K562 (cell line): ENCODE data around the gene IL27RA. TPM values are rescaled to one million over a fixed set of nuclear protein-coding genes. Genes with fewer than 3 reads are reported as not detected.
A peak's percentile ranks its signal among the peaks of the same experiment; 100 is the strongest.

Experiments
- ARHGAP35 ChIP-seq: fragments of 450-650 bp; IDR thresholded peaks from 2 replicates; pipeline ENCODE4 v1.6.1; 2018; ENCODE audit not compliant: partially characterized antibody
- CBX1 ChIP-seq: sonication (generic); IDR thresholded peaks from 2 replicates; pipeline ENCODE4 v1.6.1; 2016; ENCODE audit warnings: antibody characterized with exemption, low read depth, mild to moderate bottlenecking
- ERF ChIP-seq: fragments of 450-650 bp; formaldehyde crosslinking; IDR thresholded peaks from 2 replicates; pipeline ENCODE4 v1.4.0; 2020; ENCODE audit warnings: mild to moderate bottlenecking, mixed read lengths
- ESRRB ChIP-seq: fragments of 250-450 bp; sonication (Bioruptor Pico); IDR thresholded peaks from 2 replicates; pipeline ENCODE4 v1.5.0; 2020; ENCODE audit warnings: mild to moderate bottlenecking, moderate library complexity, borderline replicate concordance
- ETV5 ChIP-seq: sonication (generic); formaldehyde crosslinking; IDR thresholded peaks from 2 replicates; pipeline ENCODE4 v1.4.0; 2020; ENCODE audit warnings: low read depth, mild to moderate bottlenecking, missing genetic modification reagents
- HDGF ChIP-seq: fragments of 450-650 bp; IDR thresholded peaks from 2 replicates; pipeline ENCODE4 v1.6.1; 2016
- KDM4B ChIP-seq, 2 experiments: fragments of 450-650 bp in 1 of 2; sonication (generic) in 1 of 2; IDR thresholded peaks; 2 replicates each; pipeline ENCODE4 v1.6.1; 2016 to 2017; ENCODE audit warnings: borderline replicate concordance in 2 of 2, antibody characterized with exemption in 1 of 2, low read depth in 1 of 2, mild to moderate bottlenecking in 1 of 2
- NCOR1 ChIP-seq: fragments of 450-650 bp; IDR thresholded peaks from 2 replicates; pipeline ENCODE4 v1.6.1; 2016; ENCODE audit warnings: mild to moderate bottlenecking, moderate library complexity
- NFIC ChIP-seq: fragments of 450-650 bp; IDR thresholded peaks from 2 replicates; pipeline ENCODE4 v1.6.1; 2017; ENCODE audit warnings: mild to moderate bottlenecking, inconsistent platforms
- PCBP2 ChIP-seq: fragments of 200-400 bp; formaldehyde crosslinking; IDR thresholded peaks from 2 replicates; pipeline ENCODE4 v1.6.1; 2018; ENCODE audit warnings: low read length, low read depth, mild to moderate bottlenecking, moderate library complexity; ENCODE audit not compliant: poor library complexity, severe bottlenecking
- POLR2AphosphoS2 ChIP-seq: IDR thresholded peaks from 2 replicates; pipeline ENCODE4 v1.6.1; 2012; ENCODE audit warnings: low read length, improper control_type of control experiment
- PRPF4 ChIP-seq: fragments of 200-400 bp; formaldehyde crosslinking; IDR thresholded peaks from one replicate; pipeline ENCODE4 v1.6.1; 2017; ENCODE audit warnings: low read length, low read depth, mild to moderate bottlenecking; ENCODE audit not compliant: insufficient read depth, poor library complexity, severe bottlenecking
- SAFB ChIP-seq: fragments of 200-400 bp; formaldehyde crosslinking; IDR thresholded peaks from 2 replicates; pipeline ENCODE4 v1.6.1; 2017; ENCODE audit warnings: low read depth, low read length, borderline replicate concordance
- XRCC5 ChIP-seq: fragments of 200-400 bp; formaldehyde crosslinking; IDR thresholded peaks from 2 replicates; pipeline ENCODE4 v1.6.1; 2017; ENCODE audit warnings: low read depth, mild to moderate bottlenecking, low read length
- ZNF24 ChIP-seq: fragments of 450-650 bp; IDR thresholded peaks from 2 replicates; pipeline ENCODE4 v1.6.1; 2016
- ZNF561 ChIP-seq: fragments of 450-650 bp; formaldehyde crosslinking; conservative IDR thresholded peaks from 2 replicates; pipeline ENCODE4 v1.4.0; 2020; ENCODE audit warnings: mild to moderate bottlenecking, moderate library complexity
- polyA plus RNA-seq, 8 experiments: library from polyadenylated mRNA; depleted of rRNA in 4 of 8; stranded (reverse) in 5 of 8; unstranded in 3 of 8; fragments of >200 nt; fragmentation: Nextera tagmentation in 2 of 8; fragmentation: Illumina TruSeq in 1 of 8; extraction: Ambion mirVana in 2 of 8; extraction: Trizol in 1 of 8; gene quantifications; 2 replicates each; pipeline versions ENCODE4 v1.2.1 to v1.2.3, GENCODE V29; 2011 to 2014; ENCODE audit warnings: inconsistent platforms in 1 of 8, missing spikeins in 1 of 8
- total RNA-seq, 7 experiments: library from RNA; depleted of rRNA in 6 of 7; stranded (reverse); fragments of >200 nt in 6 of 7; fragmentation: Illumina TruSeq in 2 of 7; extraction: Trizol in 2 of 7; gene quantifications; 2 replicates each; pipeline versions ENCODE4 v1.2.1 to v1.2.3, GENCODE V29; 2011 to 2021; ENCODE audit warnings: low replicate concordance in 1 of 7
- TF ChIP-seq, protein P1 (sequence below), 2 experiments: fragments of 450-650 bp; conservative IDR thresholded peaks; 2 replicates each; pipeline ENCODE4 v1.6.1; 2017; ENCODE audit warnings: mild to moderate bottlenecking in 2 of 2, moderate library complexity in 2 of 2
- TF ChIP-seq, protein P2 (sequence below): fragments of 450-650 bp; formaldehyde crosslinking; conservative IDR thresholded peaks from 2 replicates; pipeline ENCODE4 v1.4.0; 2022; ENCODE audit warnings: mild to moderate bottlenecking, missing genetic modification characterization
- TF ChIP-seq, protein P3 (sequence below): sonication (generic); formaldehyde crosslinking; IDR thresholded peaks from 2 replicates; pipeline ENCODE4 v1.8.0; 2022; ENCODE audit warnings: missing genetic modification reagents, mild to moderate bottlenecking, borderline replicate concordance
- TF ChIP-seq, protein P4 (sequence below): fragments of 250-450 bp; sonication (Bioruptor Pico); IDR thresholded peaks from 2 replicates; pipeline ENCODE4 v1.5.0; 2021; ENCODE audit warnings: mild to moderate bottlenecking, borderline replicate concordance

Gene IL27RA
- total and polyA plus RNA-seq, 9 of the 15 experiments (the other 6 are each of a cell fraction or from before 2014, with no cell fraction given): 1.9 to 15.9 (median 12.0) TPM

DNA sequence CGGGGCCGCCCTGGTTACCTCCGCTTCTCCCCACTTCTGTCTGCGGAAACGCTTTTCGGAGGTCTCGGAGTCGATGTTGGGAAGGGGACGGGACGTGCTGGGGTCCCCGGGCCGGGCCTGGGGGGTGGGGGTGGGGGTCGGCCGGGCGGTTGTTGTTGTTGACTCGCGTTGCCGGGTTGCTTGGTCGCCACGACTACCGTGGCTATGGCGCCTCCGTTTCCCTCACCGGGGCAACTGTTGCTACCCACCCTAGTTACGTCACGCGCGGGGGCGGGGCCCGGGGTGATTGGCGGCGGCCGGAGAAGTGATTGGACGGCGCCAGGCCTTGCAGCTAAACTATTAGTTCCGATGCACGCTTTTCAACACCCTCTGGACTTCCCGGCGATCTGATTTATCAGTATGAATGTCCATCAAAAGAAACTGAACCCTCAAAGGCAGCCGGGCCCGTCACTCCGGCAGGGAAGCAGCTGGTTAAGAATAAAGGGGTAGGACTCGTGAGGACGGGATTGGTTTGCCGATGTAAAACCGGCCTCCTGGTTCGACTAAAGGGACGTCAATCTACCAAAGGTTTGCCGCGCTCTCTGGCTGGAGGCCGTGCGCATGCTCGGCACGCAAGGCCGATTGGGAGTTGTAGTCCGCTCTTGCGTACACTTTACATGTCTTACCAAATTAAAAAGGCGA lies 25.3 kb upstream of the IL27RA start, which contains the start of gene RFX1 (continued):
- TF ChIP-seq ZNF24 (no peak), CBX1 (no peak), ARHGAP35 (no peak), ERF (no peak), SAFB (no peak), XRCC5 (no peak), KDM4B (IDR thresholded peaks at IDR 0.05; ENCODE audit: borderline replicate concordance in 2 of 2, low read depth in 1 of 2) (no peak), ZNF561 (no peak), POLR2AphosphoS2 (no peak), ETV5 (CRISPR knock-in tag) (no peak), HDGF (no peak), NCOR1 (no peak), PCBP2 (no peak), ESRRB (CRISPR knock-in tag) (no peak), PRPF4 (no peak), NFIC (no peak)
- TF ChIP-seq, protein P1, sequence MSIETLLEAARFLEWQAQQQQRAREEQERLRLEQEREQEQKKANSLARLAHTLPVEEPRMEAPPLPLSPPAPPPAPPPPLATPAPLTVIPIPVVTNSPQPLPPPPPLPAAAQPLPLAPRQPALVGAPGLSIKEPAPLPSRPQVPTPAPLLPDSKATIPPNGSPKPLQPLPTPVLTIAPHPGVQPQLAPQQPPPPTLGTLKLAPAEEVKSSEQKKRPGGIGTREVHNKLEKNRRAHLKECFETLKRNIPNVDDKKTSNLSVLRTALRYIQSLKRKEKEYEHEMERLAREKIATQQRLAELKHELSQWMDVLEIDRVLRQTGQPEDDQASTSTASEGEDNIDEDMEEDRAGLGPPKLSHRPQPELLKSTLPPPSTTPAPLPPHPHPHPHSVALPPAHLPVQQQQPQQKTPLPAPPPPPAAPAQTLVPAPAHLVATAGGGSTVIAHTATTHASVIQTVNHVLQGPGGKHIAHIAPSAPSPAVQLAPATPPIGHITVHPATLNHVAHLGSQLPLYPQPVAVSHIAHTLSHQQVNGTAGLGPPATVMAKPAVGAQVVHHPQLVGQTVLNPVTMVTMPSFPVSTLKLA (conservative IDR thresholded peaks at IDR 0.05): no peak
- TF ChIP-seq, protein P2, sequence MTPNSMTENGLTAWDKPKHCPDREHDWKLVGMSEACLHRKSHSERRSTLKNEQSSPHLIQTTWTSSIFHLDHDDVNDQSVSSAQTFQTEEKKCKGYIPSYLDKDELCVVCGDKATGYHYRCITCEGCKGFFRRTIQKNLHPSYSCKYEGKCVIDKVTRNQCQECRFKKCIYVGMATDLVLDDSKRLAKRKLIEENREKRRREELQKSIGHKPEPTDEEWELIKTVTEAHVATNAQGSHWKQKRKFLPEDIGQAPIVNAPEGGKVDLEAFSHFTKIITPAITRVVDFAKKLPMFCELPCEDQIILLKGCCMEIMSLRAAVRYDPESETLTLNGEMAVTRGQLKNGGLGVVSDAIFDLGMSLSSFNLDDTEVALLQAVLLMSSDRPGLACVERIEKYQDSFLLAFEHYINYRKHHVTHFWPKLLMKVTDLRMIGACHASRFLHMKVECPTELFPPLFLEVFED (CRISPR knock-in tag): 0 out of 2 replicates have a peak, but pooled peaks have one; percentile 9
- TF ChIP-seq, protein P3, sequence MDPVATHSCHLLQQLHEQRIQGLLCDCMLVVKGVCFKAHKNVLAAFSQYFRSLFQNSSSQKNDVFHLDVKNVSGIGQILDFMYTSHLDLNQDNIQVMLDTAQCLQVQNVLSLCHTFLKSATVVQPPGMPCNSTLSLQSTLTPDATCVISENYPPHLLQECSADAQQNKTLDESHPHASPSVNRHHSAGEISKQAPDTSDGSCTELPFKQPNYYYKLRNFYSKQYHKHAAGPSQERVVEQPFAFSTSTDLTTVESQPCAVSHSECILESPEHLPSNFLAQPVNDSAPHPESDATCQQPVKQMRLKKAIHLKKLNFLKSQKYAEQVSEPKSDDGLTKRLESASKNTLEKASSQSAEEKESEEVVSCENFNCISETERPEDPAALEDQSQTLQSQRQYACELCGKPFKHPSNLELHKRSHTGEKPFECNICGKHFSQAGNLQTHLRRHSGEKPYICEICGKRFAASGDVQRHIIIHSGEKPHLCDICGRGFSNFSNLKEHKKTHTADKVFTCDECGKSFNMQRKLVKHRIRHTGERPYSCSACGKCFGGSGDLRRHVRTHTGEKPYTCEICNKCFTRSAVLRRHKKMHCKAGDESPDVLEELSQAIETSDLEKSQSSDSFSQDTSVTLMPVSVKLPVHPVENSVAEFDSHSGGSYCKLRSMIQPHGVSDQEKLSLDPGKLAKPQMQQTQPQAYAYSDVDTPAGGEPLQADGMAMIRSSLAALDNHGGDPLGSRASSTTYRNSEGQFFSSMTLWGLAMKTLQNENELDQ: no peak
- TF ChIP-seq, protein P4, sequence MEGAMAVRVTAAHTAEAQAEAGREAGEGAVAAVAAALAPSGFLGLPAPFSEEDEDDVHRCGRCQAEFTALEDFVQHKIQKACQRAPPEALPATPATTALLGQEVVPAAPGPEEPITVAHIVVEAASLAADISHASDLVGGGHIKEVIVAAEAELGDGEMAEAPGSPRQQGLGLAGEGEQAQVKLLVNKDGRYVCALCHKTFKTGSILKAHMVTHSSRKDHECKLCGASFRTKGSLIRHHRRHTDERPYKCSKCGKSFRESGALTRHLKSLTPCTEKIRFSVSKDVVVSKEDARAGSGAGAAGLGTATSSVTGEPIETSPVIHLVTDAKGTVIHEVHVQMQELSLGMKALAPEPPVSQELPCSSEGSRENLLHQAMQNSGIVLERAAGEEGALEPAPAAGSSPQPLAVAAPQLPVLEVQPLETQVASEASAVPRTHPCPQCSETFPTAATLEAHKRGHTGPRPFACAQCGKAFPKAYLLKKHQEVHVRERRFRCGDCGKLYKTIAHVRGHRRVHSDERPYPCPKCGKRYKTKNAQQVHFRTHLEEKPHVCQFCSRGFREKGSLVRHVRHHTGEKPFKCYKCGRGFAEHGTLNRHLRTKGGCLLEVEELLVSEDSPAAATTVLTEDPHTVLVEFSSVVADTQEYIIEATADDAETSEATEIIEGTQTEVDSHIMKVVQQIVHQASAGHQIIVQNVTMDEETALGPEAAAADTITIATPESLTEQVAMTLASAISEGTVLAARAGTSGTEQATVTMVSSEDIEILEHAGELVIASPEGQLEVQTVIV (CRISPR knock-in tag): no peak
